ENCODE results near the gene HIBADH.
A peak's percentile ranks its signal among the peaks of the same experiment; 100 is the strongest.

- no peak for TF ChIP-seq MXI1 (IDR thresholded peaks at IDR 0.05; ENCODE audit: low read depth, low read length)
- TF ChIP-seq ZNF280A (IDR thresholded peaks at IDR 0.05; ENCODE audit: low read depth, partially characterized antibody), result no peak
- no peak for TF ChIP-seq CREB1 (IDR thresholded peaks at IDR 0.05)
- no peak for TF ChIP-seq CREB1 (CRISPR knock-in tag; IDR thresholded peaks at IDR 0.05)
- peak; percentile 16 to 28 (median 28); a peak in 2 of 6 replicates for TF ChIP-seq CTCF (IDR thresholded peaks at IDR 0.05 in 2 of 3, conservative IDR thresholded peaks at IDR 0.05 in 1 of 3; ENCODE audit: insufficient read depth in 2 of 3, low read depth in 1 of 3, low read length in 3 of 3)
- TF ChIP-seq GATA2 (CRISPR knock-in tag; IDR thresholded peaks at IDR 0.05), result no peak
- no peak for TF ChIP-seq ZNF143 (CRISPR knock-in tag; IDR thresholded peaks at IDR 0.05)
- no peak for TF ChIP-seq SREBF2 (CRISPR knock-in tag; IDR thresholded peaks at IDR 0.05)
- no peak for TF ChIP-seq NCOR1 (IDR thresholded peaks at IDR 0.05)
- TF ChIP-seq, protein P1, sequence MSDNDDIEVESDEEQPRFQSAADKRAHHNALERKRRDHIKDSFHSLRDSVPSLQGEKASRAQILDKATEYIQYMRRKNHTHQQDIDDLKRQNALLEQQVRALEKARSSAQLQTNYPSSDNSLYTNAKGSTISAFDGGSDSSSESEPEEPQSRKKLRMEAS (CRISPR knock-in tag; IDR thresholded peaks at IDR 0.05), result no peak
- no peak for TF ChIP-seq SREBF1 (IDR thresholded peaks at IDR 0.05; ENCODE audit: borderline replicate concordance, low read depth, low read length)
- TF ChIP-seq SRSF9 (IDR thresholded peaks at IDR 0.05; ENCODE audit: borderline replicate concordance, low read depth, low read length), result no peak
- TF ChIP-seq XRCC5 (IDR thresholded peaks at IDR 0.05; ENCODE audit: low read depth, low read length), result no peak
Observed at GRCh38 chr7:27661811-27662489, 733 bp downstream of the HIBADH start.
